Right renal pelvis (tissue), 4 donors: ENCODE data around the gene SLC12A9. TPM values are rescaled to one million over a fixed set of nuclear protein-coding genes. Genes with fewer than 3 reads are reported as not detected.

Experiments used
- polyA plus RNA-seq, 4 donors: library from polyadenylated mRNA; unstranded; fragments of 120-200 nt; gene quantifications; one replicate each; pipeline ENCODE4 v1.2.1, GENCODE V29; 2013; ENCODE audit not compliant: insufficient read length in 4 of 4

Gene SLC12A9
- polyA plus RNA-seq, 4 donors: 19.5 to 28.5 (median 24.9) TPM

Other genes with a start within 250 kb of the SLC12A9 start
- 10 to 100 TPM; 26.5 to 35.2 (median 28.1) TPM for gene MOSPD3, start 240.2 kb upstream of the SLC12A9 start, polyA plus RNA-seq
- gene TFR2, start 211.2 kb upstream of the SLC12A9 start, polyA plus RNA-seq: 1 to 10 TPM in 1 of 4 donors, under 1 TPM in 3; 0.82 to 1.4 (median 0.87) TPM
- gene ACTL6B, start 196.3 kb upstream of the SLC12A9 start, polyA plus RNA-seq: under 1 TPM in 1 of 4 donors, not detected in 3; 0.16 TPM
- gene GNB2, start 179.0 kb upstream of the SLC12A9 start, polyA plus RNA-seq: 100 to 1,000 TPM; 204 to 237 (median 215) TPM
- gene GIGYF1, start 158.5 kb upstream of the SLC12A9 start, polyA plus RNA-seq: 10 to 100 TPM; 37.4 to 49.7 (median 39.9) TPM
- 10 to 100 TPM; 22.6 to 34.5 (median 25.0) TPM for gene POP7, start 146.6 kb upstream of the SLC12A9 start, polyA plus RNA-seq
- gene EPO, start 132.2 kb upstream of the SLC12A9 start, polyA plus RNA-seq: under 1 TPM in 2 of 4 donors, not detected in 2; 0.08 to 0.16 TPM
- under 1 TPM in 1 of 4 donors, not detected in 3; 0.04 TPM for gene ZAN, start 119.1 kb upstream of the SLC12A9 start, polyA plus RNA-seq
- gene EPHB4, start 25.2 kb upstream of the SLC12A9 start, polyA plus RNA-seq: 10 to 100 TPM; 86.1 to 96.3 (median 89.4) TPM
- gene TRIP6, start 14.7 kb downstream of the SLC12A9 start, polyA plus RNA-seq: 10 to 100 TPM; 66.1 to 91.5 (median 70.6) TPM
- 100 to 1,000 TPM; 152 to 174 (median 162) TPM for gene SRRT, start 22.4 kb downstream of the SLC12A9 start, polyA plus RNA-seq
- 1 to 10 TPM; 1.5 to 3.4 (median 1.9) TPM for gene UFSP1, start 37.0 kb downstream of the SLC12A9 start, polyA plus RNA-seq
- gene ACHE, start 43.2 kb downstream of the SLC12A9 start, polyA plus RNA-seq: 1 to 10 TPM; 3.8 to 7.1 (median 4.7) TPM
- gene MUC3A, start 96.8 kb downstream of the SLC12A9 start, polyA plus RNA-seq: under 1 TPM; 0.24 to 0.69 (median 0.53) TPM
- gene MUC12, start 116.9 kb downstream of the SLC12A9 start, polyA plus RNA-seq: under 1 TPM in 2 of 4 donors, not detected in 2; 0.10 to 0.24 TPM
- under 1 TPM in 1 of 4 donors, not detected in 3; 0.13 TPM for gene MUC17, start 167.4 kb downstream of the SLC12A9 start, polyA plus RNA-seq
- gene TRIM56, start 232.8 kb downstream of the SLC12A9 start, polyA plus RNA-seq: 10 to 100 TPM; 15.6 to 19.0 (median 17.1) TPM